Activated naive CD4-positive, alpha-beta T cell treated with anti-CD3 and anti-CD28 coated beads, Interleukin-2, amount 50 U/mL, for 24 hours (primary cell): ENCODE measurements around the gene APOLD1.
"Not testable (repeated sequence)": the region's sequence is repeated elsewhere in the genome, so short reads cannot be mapped to it uniquely, and the experiment has no call there.

Experiments used
- H3K27ac Mint-ChIP-seq: one replicate; pipeline ENCODE4 v1.8.0; 2021; ENCODE audit warnings: mild to moderate bottlenecking, mixed read lengths
- H3K27me3 Mint-ChIP-seq: one replicate; pipeline ENCODE4 v1.8.0; 2021; ENCODE audit warnings: mixed read lengths
- H3K36me3 Mint-ChIP-seq: one replicate; pipeline ENCODE4 v1.8.0; 2021; ENCODE audit warnings: mixed read lengths
- H3K4me1 Mint-ChIP-seq: one replicate; pipeline ENCODE4 v1.8.0; 2021; ENCODE audit warnings: mixed read lengths
- H3K4me3 Mint-ChIP-seq: one replicate; pipeline ENCODE4 v1.8.0; 2021; ENCODE audit warnings: mild to moderate bottlenecking, mixed read lengths
- H3K9me3 Mint-ChIP-seq: one replicate; pipeline ENCODE4 v1.8.0; 2021; ENCODE audit warnings: mixed read lengths

Gene APOLD1

GRCh38 chr12:12837813-12838153 is 52.3 kb downstream of the APOLD1 start:
- Mint-ChIP-seq H3K9me3 (no peaks in the 10 kb centered on the region), H3K4me3 (peak overlapping the region; percentile 27), H3K27ac (peak overlapping the region; percentile 12), H3K27me3 (no peaks in the 10 kb centered on the region), H3K4me1 (peaks cover 29% of the 10 kb centered on the region), H3K36me3 (peaks cover 10% of the 10 kb centered on the region)

GRCh38 chr12:12839003-12839395 is 53.5 kb downstream of the APOLD1 start:
- H3K4me3 Mint-ChIP-seq, result no peak overlapping the region

GRCh38 chr12:12839439-12839838 is 54.0 kb downstream of the APOLD1 start:
- not testable (repeated sequence) for H3K27me3 Mint-ChIP-seq, H3K9me3 Mint-ChIP-seq, H3K36me3 Mint-ChIP-seq, H3K4me3 Mint-ChIP-seq
- Mint-ChIP-seq H3K4me1 (peaks cover 29% of the 10 kb centered on the region), H3K27ac (peak overlapping the region; percentile 1)

More at GRCh38 chr12:12839003-12839395, 53.5 kb downstream of the APOLD1 start:
- no peaks in the 10 kb centered on the region for H3K27me3 Mint-ChIP-seq
- H3K36me3 Mint-ChIP-seq, result peaks cover 1% of the 10 kb centered on the region
- H3K4me1 Mint-ChIP-seq, result peaks cover 29% of the 10 kb centered on the region
- H3K27ac Mint-ChIP-seq, result peak overlapping the region; percentile 76
- H3K9me3 Mint-ChIP-seq, result no peaks in the 10 kb centered on the region

GRCh38 chr12:12839873-12840579 is 54.6 kb downstream of the APOLD1 start:
- H3K27ac Mint-ChIP-seq, result peak overlapping the region; percentile 1
- H3K36me3 Mint-ChIP-seq, result peaks cover 1% of the 10 kb centered on the region
- H3K4me3 Mint-ChIP-seq, result no peak overlapping the region
- no peaks in the 10 kb centered on the region for H3K9me3 Mint-ChIP-seq
- H3K27me3 Mint-ChIP-seq, result no peaks in the 10 kb centered on the region
- H3K4me1 Mint-ChIP-seq, result peaks cover 29% of the 10 kb centered on the region

- H3K27ac Mint-ChIP-seq, result no peak overlapping the region
- peaks cover 33% of the 10 kb centered on the region for H3K4me1 Mint-ChIP-seq
- no peaks in the 10 kb centered on the region for H3K9me3 Mint-ChIP-seq
- no peaks in the 10 kb centered on the region for H3K27me3 Mint-ChIP-seq
- no peak overlapping the region for H3K4me3 Mint-ChIP-seq
- peaks cover 1% of the 10 kb centered on the region for H3K36me3 Mint-ChIP-seq
Measured at GRCh38 chr12:12840580-12840899, 55.1 kb downstream of the APOLD1 start.
